Testis (tissue), 2 donors: ENCODE results near the gene LRP2.

Source experiments
- POLR2A ChIP-seq: fragments of 450-650 bp; IDR thresholded peaks from one replicate; pipeline ENCODE4 v1.6.1; 2017; ENCODE audit warnings: antibody characterized with exemption, mild to moderate bottlenecking, moderate library complexity
- TF ChIP-seq, protein P1 (sequence below), 3 experiments: fragments of 450-650 bp in 2 of 3; fragments of 200-600 bp in 1 of 3; sonication (generic) in 1 of 3; IDR thresholded peaks; one replicate each; pipeline ENCODE4 v1.5.1; 2016 to 2019; ENCODE audit warnings: antibody characterized with exemption in 3 of 3, mild to moderate bottlenecking in 2 of 3, moderate library complexity in 1 of 3

DNA sequence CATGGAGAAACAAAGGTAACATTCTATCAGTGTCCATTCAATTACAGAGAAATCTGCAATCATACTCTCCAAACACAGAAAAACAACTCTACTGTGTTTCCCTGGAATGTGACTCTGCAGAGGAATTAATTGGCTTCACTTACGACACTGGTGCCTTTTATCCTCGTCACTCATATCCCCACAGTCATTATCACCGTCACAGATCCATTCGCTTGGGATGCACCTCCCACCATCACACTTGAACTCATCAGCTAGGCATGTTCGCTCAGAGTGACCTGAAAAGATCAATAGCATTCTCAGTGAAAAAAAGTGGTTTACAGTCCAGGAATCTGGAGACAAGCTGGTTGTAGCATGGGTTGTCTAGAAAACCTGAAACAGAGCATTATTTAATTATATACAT lies 168.7 kb downstream of the LRP2 start:
- TF ChIP-seq, protein P1, sequence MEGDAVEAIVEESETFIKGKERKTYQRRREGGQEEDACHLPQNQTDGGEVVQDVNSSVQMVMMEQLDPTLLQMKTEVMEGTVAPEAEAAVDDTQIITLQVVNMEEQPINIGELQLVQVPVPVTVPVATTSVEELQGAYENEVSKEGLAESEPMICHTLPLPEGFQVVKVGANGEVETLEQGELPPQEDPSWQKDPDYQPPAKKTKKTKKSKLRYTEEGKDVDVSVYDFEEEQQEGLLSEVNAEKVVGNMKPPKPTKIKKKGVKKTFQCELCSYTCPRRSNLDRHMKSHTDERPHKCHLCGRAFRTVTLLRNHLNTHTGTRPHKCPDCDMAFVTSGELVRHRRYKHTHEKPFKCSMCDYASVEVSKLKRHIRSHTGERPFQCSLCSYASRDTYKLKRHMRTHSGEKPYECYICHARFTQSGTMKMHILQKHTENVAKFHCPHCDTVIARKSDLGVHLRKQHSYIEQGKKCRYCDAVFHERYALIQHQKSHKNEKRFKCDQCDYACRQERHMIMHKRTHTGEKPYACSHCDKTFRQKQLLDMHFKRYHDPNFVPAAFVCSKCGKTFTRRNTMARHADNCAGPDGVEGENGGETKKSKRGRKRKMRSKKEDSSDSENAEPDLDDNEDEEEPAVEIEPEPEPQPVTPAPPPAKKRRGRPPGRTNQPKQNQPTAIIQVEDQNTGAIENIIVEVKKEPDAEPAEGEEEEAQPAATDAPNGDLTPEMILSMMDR (IDR thresholded peaks at IDR 0.05) = no peak
- TF ChIP-seq POLR2A = no peak
